Glomerular endothelial cell (primary cell): Measurements from ENCODE around the gene SLC47A2. TPM values are rescaled to one million over a fixed set of nuclear protein-coding genes. Genes with fewer than 3 reads are reported as not detected.

Source experiments
- DNase-seq: peaks from one replicate; pipeline ENCODE4 v3.0.0-alpha.2; 2011; ENCODE audit warnings: low read depth, low spot score; ENCODE audit errors: extremely low read depth
- total RNA-seq: library from RNA; depleted of rRNA; stranded (reverse); fragments of >200 nt; gene quantifications from 2 replicates; pipeline ENCODE4 v1.2.3, GENCODE V29; 2015

The SLC47A2 gene
- total RNA-seq, 1 donor from 2014 or later: not detected

DNA sequence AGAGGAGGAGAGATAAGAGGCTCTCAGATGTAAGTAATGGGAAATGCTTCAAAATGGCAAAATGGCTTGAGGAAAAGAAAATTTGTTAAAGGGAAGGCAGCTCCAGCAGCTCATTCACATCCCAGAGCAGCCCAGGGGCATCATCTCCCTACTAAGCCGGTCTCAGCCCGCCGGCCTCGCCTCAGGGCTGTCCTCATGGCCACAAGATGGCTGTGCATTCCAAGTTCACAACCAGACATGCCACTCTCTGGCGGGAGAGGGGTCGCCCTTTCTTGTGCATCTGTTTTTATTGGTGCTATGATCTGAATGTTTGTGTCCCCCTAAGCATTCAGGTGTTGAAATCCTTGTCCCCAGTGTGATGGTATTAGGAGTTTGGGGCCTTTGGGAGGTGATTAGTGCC is 13.5 kb upstream of the SLC47A2 start:
- no peak for DNase-seq

DNA sequence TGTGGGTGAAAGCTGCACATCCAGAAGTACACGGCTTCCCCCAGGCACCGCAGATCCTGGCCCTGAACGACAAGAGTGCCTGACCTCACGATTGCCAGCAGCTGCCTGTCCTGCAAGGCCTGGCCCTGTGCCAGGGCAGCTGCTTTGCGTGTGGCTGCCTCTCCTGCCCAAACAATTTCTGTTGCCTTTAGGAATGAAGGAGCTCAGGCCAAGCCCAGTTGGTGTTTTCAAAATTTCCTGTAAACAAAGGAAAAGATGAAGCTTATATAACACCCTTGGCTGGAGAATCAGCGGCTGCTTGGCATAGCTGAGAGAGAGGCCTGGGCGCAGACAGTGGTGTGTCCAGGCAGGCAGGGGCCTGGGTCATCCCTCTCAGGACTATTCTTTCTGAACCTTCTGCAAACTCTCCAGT is 11.7 kb upstream of the SLC47A2 start:
- DNase-seq: no peak

DNA sequence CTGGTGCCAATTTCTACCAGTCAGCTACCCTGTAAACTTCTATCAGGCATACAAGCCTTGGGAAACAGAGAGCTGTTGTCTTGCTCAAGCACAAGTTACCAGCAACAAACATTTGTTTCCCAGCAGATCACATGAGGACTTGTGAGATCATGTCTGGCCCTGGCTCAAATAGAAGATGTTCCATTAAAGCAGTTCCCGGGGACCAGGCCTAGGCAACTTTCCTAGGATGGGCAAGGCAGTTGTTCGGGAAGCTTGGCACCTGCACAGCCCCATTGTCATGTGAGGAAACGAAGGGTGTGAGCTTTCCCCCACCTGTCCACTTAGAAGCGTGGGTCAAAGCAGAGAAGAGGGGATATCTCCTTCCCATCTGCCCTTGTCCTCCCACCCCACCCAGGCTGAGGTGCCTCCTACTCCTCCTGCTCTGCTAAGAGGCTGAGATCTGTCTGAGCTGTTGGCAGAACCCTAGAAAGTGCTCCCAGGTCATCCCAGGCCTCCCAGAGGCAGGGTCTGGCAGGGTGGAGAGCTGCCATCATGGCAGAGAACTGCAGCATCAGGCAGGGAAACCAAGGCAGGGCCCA is 11.2 kb upstream of the SLC47A2 start:
- DNase-seq: no peak

DNA sequence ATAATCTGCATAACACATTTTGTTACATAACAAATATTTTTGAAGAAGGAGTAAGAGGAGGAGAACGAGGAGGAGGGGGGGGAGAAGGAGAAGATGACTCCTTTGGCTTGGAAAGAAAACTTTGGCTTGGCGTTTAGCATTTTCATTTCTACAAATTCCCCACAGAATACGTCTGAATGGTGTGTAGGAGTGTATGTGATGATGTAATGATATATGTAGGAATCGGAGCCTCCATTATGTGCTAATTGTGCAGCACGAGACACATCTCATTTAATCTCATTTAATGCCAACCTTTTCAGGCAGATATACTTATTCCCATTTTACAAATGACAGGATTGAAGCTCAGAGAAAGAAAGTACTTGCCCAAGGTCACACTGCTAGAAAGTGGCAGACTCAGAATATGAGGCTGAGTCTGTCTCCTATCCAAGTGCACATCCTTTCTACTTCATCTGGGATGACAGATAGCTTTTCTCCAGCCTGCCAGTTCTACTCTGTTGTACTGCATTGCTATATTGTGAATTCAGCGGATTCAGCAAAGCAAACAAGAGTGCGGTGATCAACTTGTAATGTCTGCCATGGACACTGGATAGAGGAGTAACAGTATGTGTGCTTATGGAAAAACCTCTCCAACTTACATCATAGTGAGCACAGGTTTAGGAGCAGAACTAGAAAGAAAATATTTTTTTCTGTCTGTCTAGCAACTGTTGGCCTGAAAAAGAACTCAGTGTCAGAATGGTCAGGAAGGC is 10.4 kb upstream of the SLC47A2 start:
- DNase-seq: no peak

DNA sequence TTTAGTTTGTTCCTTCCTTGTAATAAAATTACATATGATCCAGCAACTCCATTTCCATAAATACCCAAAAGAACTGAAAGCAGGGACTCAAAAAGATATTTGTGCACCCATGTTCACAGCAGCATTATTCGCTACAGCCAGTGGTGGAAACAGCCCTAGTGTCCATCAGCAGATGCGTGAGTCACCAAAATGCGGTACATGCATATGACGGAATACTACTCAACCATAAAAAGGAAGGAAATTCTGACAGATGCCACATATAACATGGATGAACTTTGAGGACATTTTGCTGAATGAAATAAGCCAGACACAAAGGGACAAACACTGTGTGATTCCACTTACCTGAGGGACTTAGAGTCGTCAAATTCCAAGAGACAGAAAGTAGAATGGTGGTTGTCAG is 9.1 kb upstream of the SLC47A2 start:
- DNase-seq: no peak

DNA sequence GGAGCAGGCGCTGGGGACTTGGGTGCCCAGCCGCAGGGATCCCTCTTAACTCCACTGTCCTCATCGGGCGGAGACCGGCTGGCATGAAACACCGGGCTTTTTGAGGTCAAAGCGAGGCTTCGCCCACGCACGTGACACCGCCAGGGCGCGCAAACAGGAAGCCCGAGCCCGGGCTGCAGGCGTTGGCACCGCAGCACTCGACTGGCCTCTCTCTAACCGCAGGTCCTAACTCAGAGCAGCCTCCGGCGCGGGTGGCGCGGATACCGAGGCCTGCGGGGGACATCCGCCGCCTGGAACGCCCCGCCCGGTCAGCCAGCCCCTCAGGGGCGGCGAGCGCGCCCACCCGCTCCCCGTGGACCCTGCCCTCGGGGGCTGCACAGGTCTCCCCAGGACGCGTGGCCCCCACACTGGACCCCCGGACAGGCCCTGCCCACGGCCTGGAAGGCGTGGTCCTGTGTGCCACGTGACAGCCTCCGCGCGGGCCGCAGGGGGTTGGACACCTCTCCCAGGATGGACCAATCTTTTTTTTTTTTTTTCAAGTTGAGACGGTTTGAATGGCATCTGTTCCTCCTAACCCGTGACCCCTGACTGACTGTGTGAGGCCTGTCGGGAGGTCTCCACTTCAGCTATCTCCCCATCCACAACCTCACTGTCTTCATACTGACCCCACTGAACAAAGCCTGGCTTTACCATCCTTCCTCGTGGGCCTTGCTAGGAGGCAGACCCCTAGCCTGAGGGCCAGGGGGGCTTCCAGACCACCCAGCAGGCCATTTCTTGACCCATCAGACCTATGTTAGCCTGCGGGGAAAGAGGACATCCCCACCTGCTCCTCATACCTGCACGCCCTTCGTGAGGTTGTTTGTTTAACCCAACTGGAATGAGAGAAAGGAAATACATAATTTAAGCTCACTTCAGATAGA is 8.4 kb upstream of the SLC47A2 start:
- no peak for DNase-seq

DNA sequence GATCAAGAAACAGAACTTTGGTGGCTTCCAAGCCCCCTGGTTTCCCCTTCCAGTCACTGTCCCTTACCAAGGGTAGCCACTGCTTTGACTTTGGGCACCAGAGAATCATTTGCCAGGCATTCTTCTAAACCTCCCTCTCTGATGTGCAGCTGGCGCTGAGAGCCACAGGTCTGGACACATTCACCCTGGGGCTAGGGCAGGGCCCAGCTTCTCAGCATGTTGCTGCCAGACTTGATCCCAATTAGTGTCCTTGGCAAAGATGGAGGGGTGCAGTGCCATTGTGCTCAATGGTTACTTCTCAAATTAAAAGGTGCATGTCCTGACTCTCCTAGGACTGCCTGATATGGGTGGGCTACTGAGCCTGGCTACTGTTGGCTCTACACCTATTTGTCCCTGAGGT is 7.6 kb upstream of the SLC47A2 start:
- no peak for DNase-seq

DNA sequence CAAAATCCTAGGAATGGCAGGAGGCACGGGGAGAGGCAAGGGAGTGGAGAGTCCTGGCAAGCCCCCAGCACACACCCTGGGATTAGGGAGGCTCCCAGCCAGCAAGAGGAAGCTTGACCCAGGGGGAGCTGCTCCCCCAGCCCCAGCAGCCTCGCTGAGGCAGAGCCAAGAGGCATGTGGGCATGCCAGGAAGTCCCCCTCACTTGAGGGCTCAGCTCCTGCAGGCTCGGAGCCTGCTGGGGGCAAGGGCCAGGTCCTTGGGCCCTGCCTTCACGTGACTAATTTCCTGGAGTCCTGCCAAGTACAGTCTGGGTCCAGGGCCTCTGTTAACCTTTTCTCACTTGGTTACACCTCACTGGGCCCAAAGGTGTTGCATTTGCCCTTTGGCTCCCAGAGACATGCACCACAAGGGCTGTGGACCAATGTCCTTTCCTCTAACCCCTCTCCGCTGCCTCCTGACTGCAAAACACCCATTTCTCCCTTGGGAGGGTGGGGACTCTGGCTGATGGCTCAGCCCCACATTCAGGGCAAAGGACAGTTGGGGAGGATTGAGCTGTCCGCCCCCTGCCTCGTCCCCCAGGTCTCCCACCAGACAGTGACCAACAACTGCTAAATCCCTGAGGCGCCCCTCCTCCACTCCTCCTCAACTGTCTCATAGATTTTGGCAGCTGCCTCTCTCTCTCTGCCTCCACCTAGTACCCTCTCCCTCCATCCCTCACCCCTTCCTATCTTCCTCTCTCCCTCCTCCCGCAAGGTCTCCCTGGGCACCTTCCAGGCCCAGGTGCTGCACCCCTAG is 4.4 kb upstream of the SLC47A2 start:
- DNase-seq: no peak

DNA sequence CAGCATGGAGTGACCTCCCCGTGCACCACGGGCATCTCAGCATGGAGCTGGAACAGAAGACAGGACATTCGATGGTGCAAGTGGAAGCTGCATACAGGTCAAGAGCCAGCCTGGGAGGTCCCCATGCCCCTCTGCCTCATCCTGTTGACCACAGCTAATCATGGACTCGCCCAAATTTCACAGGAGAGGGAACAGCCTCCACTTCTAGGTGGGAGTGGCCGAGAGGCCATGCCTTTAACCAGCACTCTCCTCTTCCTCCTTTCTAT is 3.8 kb upstream of the SLC47A2 start:
- no peak for DNase-seq

DNA sequence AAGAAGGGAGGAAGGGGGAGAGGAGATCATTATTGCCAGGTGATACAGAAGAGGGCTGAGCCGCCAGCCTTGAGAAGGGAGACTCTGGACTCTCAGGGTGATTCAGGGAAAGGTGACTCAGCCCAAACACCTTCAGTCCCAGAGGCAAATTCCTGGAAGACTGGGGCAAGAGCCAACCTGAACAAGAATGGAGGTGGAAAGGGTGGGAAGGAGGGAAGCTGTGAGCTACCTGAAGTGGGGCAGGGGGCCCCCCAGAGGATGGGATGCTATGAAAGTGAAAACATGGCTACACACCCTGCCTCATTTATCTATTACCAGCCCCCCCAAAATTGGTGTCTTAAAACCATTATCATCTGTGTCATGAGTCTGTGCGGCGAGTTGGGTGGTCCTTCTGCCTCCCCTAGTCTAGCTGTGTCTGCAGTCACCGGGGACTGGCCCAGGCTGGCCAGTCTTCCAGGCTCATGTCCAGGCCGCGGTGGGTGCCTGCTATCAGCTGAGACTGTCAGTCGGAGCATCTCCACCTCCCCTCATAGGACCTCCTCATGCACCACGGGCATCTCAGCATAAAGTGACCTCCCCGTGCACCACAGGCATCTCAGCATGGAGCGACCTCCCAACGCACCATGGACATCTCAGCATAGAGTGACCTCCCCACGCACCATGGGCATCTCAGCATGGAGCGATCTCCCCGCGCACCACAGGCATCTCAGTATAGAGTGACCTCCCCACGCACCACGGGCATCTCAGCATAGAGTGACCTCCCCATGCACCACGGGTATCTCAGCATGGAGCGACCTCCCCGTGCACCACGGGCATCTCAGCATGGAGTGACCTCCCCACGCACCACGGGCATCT is 3.2 kb upstream of the SLC47A2 start:
- DNase-seq: no peak

DNA sequence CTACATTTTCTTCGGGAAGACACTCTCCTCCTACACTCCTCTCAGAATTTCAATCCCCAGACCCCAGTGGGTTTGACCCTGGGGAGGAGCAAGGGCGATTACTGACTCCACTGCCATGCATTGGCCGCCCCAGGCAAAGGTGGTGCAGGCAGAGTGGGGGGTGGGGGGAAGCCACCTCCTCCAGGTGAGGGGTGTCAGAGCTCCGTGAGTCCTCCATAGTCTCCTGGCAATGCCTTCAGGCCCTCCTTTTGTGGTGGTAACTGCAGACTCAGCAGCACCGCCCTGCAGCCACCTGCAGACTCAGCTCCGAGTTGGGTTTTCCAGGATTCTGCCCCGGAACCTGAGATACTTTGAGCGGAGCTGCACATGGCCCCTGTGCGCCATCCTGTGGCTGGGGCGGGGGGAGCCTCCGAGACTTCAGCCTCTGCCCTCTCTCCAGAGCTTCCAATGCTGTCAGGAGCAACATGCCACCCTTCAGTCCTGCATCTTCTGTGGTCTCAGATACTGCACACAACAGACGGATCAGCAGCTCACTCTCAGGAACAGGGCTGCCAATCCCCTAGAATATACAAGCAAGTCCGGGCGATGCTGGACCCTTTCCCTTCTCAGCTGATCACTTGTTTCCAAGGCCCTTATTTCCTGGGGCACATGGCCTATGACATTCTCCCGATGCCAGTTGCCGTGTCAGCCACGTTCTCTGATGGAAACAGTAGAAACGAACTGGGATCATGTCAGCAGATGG is 2.4 kb upstream of the SLC47A2 start:
- DNase-seq: no peak

DNA sequence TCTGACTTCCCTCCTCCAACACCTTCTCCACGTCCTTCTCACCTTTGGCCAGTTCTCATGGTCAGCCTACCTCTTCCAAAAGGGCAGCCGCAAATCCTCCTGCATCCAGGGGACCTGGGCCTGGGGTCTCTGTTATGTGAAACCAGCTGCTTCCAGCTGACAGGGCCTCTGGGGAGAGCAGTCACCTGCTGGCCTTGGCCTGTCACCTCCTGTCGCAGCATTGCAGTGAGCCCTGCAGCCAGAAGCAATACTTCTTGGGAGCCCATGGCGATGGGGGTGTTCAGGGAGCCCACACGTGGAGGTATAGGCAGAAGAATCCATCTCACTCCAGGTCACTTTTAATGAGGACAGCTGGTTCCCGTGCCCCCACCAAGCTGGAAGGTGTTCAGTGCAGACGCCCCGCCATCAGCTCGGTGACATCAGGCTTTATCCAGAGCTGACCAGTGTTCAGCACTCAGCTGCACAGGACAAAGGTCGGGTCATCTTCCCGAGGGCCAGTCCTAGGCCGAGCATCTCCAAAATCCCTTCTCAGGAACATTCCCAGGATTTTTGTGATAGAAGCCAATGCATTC is 1.7 kb upstream of the SLC47A2 start:
- DNase-seq: no peak

DNA sequence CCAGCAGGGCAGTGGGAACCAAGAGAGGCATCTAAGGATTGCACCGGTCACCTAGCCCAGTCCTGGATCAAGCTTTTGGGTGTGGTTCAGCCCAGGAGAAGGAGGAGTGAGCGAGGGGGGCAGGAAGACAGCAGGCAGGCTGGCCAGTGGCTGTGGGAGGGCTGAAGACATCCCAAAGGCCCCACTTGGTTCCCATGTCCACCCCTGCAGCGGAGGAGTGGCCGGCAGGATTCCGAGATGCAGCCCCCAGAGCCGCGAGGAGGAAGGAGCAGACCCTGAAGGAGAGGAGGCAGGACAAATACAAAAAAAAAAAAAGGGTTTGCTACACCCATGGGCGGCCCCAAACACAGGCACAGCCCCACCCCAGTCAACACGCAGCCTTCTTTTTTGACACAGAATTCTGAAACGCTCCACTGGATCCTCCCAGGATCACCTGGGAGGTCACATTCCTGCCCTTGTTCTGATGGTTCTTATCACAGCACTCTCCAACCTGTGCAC is 1.1 kb upstream of the SLC47A2 start:
- no peak for DNase-seq

DNA sequence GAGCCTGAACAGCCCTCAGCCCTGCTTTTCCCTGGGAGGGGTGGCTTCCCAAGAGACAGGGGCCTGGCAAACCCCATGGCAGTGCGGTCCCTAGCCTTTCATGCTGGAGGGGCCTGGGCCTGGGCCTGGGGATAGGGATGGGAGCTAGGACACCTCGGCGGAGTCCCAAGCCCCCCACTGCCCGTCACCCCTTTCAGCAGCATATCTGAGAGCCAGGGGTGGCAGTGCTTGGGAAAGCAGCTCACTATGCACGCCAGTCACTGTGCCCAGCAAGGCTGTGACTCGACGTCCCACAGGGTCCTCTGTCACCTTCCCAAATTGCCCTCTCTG is 612 bp upstream of the SLC47A2 start:
- no peak for DNase-seq

DNA sequence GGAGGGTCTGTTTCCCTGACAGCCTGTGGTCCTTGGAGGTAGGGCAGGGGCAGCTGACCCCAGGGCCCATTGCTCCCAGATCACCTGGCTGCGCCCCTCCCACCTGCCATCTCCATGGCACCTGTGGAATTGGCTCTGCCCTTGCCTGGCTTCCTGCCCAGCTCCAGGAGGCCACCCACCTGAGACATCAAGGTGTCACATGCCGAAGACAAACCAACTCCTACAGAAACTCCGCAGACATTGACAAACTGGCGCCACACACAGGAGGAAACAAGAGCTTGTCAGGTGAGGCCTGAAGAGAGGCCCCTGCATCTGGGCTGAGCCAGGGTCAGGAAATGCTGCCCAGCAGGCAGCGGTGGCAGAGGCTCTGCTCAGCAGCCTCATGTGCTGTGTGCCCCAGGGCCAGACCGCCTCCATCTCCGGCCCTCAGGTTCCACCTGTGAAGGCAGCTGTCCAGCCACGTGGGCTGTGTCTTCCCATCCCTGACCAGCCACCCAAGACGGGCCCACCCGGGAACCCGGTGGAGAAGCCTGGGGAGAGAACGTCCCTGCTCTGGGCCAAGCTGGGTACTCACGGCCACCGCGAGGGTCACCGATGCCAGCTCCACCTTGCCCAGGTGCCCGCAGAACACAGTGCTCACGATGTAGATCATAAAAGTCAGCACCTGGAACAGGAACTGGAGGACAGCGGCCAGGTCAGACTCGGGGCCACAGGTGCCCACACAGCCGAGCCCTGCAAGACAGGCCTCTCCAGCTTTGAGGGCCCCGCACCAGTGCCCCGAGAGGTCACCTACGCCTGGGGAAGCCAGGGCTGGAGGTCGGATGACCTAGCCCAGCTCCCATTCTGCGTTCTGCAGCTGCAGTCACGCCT is 1.6 kb downstream of the SLC47A2 start:
- DNase-seq: no peak

DNA sequence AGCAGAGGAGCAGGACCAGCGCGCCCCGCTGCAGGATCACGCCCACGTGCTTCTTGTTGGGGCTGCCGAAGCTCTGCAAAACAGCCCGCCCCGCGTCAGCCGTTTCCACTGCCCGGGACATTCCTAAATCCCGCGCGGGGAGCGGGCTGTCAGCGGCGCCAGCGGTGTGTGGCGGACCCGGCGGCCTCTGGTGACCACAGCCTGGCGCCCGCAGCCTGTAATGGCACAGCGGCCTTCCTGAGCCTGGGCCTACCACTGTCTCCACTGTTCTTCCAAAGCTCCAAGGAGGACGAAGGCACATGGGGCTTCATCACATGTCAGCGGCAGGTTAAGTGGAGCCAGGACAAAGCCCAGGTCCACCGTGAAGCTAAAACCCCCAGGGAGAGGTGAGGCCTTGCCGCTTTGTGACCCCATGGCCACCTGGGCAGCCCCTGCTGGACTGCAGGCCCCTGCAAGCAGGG is 2.5 kb downstream of the SLC47A2 start:
- DNase-seq: no peak

DNA sequence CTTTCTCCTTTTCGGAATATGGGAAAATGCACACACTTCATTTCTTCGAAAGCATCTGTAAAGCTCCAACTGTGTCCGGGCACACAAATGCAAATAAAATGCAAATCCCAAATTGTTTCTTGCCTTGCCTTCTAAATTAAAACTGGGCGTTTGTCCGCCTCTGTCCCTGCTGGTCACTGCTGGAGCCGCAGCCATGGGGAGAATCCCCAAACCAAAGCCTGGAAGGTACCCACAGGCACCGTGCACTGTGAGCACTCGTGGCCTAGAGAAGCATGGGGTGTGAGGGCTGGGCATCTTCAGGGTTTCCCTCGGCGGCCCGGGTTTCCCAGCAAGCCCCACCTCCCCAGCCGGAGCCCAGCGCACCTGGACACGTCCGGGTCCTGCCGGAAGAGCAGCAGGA is 2.9 kb downstream of the SLC47A2 start:
- no peak for DNase-seq

DNA sequence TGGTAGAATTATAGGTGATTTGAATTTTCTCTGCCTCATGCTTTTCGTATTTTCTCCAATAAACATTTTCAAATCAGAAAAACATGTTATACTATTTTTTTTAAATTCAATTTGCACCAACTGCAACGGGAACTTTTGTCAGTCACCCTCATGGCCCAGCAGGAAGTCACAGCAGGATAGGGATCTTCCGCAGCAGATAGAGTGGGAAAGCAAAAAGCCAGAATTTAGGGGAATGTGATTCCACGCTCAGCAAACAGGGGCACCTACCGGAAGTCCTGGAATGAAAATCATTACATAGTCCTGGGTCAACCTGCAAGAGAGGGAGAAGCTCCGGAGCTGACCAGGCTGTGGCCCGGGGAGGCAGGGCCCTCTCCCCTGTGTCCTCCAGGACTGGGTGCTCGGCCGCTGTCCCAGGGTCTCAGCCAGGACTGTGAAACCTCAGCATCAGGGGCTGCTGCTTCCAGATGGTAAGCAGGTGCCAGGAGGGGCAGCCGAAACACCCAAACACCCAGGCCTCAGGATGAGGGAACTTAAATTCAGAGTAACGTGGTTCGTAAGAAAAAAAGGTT is 3.9 kb downstream of the SLC47A2 start:
- DNase-seq: no peak
